Neural progenitor cell (in vitro differentiated cells): Measurements from ENCODE around the gene JAM2.
"Not testable (repeated sequence)": the region's sequence is repeated elsewhere in the genome, so short reads cannot be mapped to it uniquely, and the experiment has no call there.

ENCODE experiments used
- EZH2 ChIP-seq: fragments of 200-600 bp; sonication (generic); IDR thresholded peaks from 2 replicates; pipeline ENCODE4 v1.6.1; 2017; ENCODE audit warnings: antibody characterized with exemption, mild to moderate bottlenecking, moderate library complexity
- EZH2phosphoT487 ChIP-seq: fragments of 200-600 bp; sonication (generic); IDR thresholded peaks from 2 replicates; pipeline ENCODE4 v1.6.1; 2017; ENCODE audit warnings: antibody characterized with exemption
- TF ChIP-seq, protein P1 (sequence below): fragments of 200-600 bp; sonication (generic); IDR thresholded peaks from 2 replicates; pipeline ENCODE4 v1.5.1; 2017; ENCODE audit warnings: antibody characterized with exemption, mild to moderate bottlenecking

DNA sequence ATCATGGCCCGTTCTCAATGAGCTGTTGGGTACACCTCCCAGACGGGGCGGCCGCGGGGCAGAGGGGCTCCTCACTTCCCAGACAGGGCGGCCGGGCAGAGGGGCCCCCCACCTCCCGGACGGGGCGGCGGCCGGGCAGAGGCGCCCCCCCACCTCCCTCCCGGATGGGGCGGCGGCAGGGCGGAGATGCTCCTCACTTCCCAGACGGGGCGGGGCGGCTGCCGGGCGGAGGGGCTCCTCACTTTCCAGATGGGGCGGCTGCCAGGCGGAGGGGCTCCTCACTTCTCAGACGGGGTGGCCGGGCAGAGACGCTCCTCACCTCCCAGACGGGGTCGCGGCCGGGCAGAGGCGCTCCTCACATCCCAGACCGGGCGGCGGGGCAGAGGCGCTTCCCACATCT, 56.4 kb downstream of the JAM2 start:
- TF ChIP-seq, protein P1, sequence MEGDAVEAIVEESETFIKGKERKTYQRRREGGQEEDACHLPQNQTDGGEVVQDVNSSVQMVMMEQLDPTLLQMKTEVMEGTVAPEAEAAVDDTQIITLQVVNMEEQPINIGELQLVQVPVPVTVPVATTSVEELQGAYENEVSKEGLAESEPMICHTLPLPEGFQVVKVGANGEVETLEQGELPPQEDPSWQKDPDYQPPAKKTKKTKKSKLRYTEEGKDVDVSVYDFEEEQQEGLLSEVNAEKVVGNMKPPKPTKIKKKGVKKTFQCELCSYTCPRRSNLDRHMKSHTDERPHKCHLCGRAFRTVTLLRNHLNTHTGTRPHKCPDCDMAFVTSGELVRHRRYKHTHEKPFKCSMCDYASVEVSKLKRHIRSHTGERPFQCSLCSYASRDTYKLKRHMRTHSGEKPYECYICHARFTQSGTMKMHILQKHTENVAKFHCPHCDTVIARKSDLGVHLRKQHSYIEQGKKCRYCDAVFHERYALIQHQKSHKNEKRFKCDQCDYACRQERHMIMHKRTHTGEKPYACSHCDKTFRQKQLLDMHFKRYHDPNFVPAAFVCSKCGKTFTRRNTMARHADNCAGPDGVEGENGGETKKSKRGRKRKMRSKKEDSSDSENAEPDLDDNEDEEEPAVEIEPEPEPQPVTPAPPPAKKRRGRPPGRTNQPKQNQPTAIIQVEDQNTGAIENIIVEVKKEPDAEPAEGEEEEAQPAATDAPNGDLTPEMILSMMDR, result not testable (repeated sequence)
- not testable (repeated sequence) for TF ChIP-seq EZH2phosphoT487, EZH2
